Ureter (tissue), 1 donor: Measurements from ENCODE around the gene CLDND1. TPM values are rescaled to one million over a fixed set of nuclear protein-coding genes. Genes with fewer than 3 reads are reported as not detected.
"Not testable (repeated sequence)": the region's sequence is repeated elsewhere in the genome, so short reads cannot be mapped to it uniquely, and the experiment has no call there.

Experiments used
- DNase-seq: peaks from one replicate; pipeline ENCODE4 v3.0.0-alpha.2; 2020; ENCODE audit warnings: low spot score
- total RNA-seq: library from RNA; stranded (reverse); gene quantifications from one replicate; pipeline ENCODE4 v1.2.4, GENCODE V29; 2023
- donor health status: DM: yes; HTN: yes; CAD: no.

The CLDND1 gene
- 90.2 TPM for total RNA-seq

GRCh38 chr3:98522544-98523281 lies at the start of gene CLDND1:
Gene CLDND1, minus strand, starts transcription at chr3:98522902. Its CDS starts 1,478 bp downstream, at chr3:98521424.
- DNase-seq, result peak; percentile 98

GRCh38 chr3:98568402-98568801 lies 45.7 kb upstream of the CLDND1 start:
- no peak for DNase-seq

GRCh38 chr3:98567666-98568270 lies 45.1 kb upstream of the CLDND1 start:
- no peak for DNase-seq

- DNase-seq, result no peak
Observed at GRCh38 chr3:98565843-98566242, 43.1 kb upstream of the CLDND1 start.

- no peak for DNase-seq
Observed at GRCh38 chr3:98565237-98565643, 42.5 kb upstream of the CLDND1 start.

- DNase-seq, result no peak
Observed at GRCh38 chr3:98564282-98565005, 41.7 kb upstream of the CLDND1 start.

- no peak for DNase-seq
Observed at GRCh38 chr3:98563661-98564281, 41.1 kb upstream of the CLDND1 start.

GRCh38 chr3:98561727-98562521 lies 39.2 kb upstream of the CLDND1 start:
- no peak for DNase-seq

- no peak for DNase-seq
Observed at GRCh38 chr3:98560911-98561310, 38.2 kb upstream of the CLDND1 start.

GRCh38 chr3:98559769-98560168 lies 37.1 kb upstream of the CLDND1 start:
- not testable (repeated sequence) for DNase-seq

GRCh38 chr3:98558100-98558827 lies 35.6 kb upstream of the CLDND1 start:
- DNase-seq, result no peak

GRCh38 chr3:98557324-98558010 lies 34.8 kb upstream of the CLDND1 start:
- DNase-seq, result no peak

GRCh38 chr3:98556164-98557130 lies 33.7 kb upstream of the CLDND1 start:
- no peak for DNase-seq

- DNase-seq, result no peak
Observed at GRCh38 chr3:98555025-98555379, 32.3 kb upstream of the CLDND1 start.

- DNase-seq, result no peak
Observed at GRCh38 chr3:98554580-98554979, 31.9 kb upstream of the CLDND1 start.

- no peak for DNase-seq
Observed at GRCh38 chr3:98553753-98554152, 31.1 kb upstream of the CLDND1 start.

- DNase-seq, result no peak
Observed at GRCh38 chr3:98553021-98553563, 30.4 kb upstream of the CLDND1 start.

- DNase-seq, result no peak
Observed at GRCh38 chr3:98552232-98553020, 29.7 kb upstream of the CLDND1 start.
